DOHH2 (cell line): ENCODE data around the gene P4HB.

Source experiments
- H3F3A ChIP-seq: fragments of 200-600 bp; sonication (generic), shearing (Covaris generic); 2 replicates; pipeline ENCODE4 v1.6.0; 2016; ENCODE audit warnings: antibody characterized with exemption, mild to moderate bottlenecking; ENCODE audit not compliant: control insufficient read depth, insufficient read depth
- H3K27ac ChIP-seq: fragments of 200-600 bp; sonication (generic); 2 replicates; pipeline ENCODE4 v1.5.1; 2014; ENCODE audit warnings: low read depth, mild to moderate bottlenecking, low read length, moderate library complexity
- H3K27me3 ChIP-seq: fragments of 200-600 bp; sonication (generic); 2 replicates; pipeline ENCODE4 v1.6.1; 2014; ENCODE audit warnings: mild to moderate bottlenecking, low read length, mixed read lengths; ENCODE audit not compliant: control insufficient read depth
- H3K36me3 ChIP-seq: fragments of 200-600 bp; sonication (generic); 2 replicates; pipeline ENCODE4 v1.6.1; 2014; ENCODE audit warnings: mild to moderate bottlenecking, low read length, moderate library complexity, mixed read lengths; ENCODE audit not compliant: control insufficient read depth
- H3K4me1 ChIP-seq: fragments of 200-600 bp; sonication (generic); 2 replicates; pipeline ENCODE4 v1.6.1; 2014; ENCODE audit warnings: mild to moderate bottlenecking, low read length, mixed read lengths; ENCODE audit not compliant: control insufficient read depth
- H3K4me2 ChIP-seq: fragments of 200-600 bp; sonication (generic); 2 replicates; pipeline ENCODE4 v1.6.0; 2014; ENCODE audit warnings: mild to moderate bottlenecking, low read length, moderate library complexity
- H3K4me3 ChIP-seq: fragments of 200-600 bp; sonication (generic); 2 replicates; pipeline ENCODE4 v1.5.1; 2014; ENCODE audit warnings: mild to moderate bottlenecking, low read length, mixed read lengths
- H3K79me2 ChIP-seq: fragments of 200-600 bp; sonication (generic); 2 replicates; pipeline ENCODE4 v1.6.1; 2014; ENCODE audit warnings: mild to moderate bottlenecking, low read length, mixed read lengths; ENCODE audit not compliant: control insufficient read depth
- H3K9me2 ChIP-seq: fragments of 200-600 bp; sonication (generic); replicated peaks from 2 replicates; pipeline ENCODE4 v1.6.1; 2014; ENCODE audit warnings: mild to moderate bottlenecking, low read length, mixed read lengths; ENCODE audit not compliant: control insufficient read depth
- H3K9me3 ChIP-seq: fragments of 200-600 bp; sonication (generic); 2 replicates; pipeline ENCODE4 v1.6.1; 2014; ENCODE audit warnings: antibody characterized with exemption, low read length, mixed read lengths; ENCODE audit not compliant: control insufficient read depth, insufficient read depth
- H4K20me1 ChIP-seq: fragments of 200-600 bp; sonication (generic); 2 replicates; pipeline ENCODE4 v1.6.0; 2014; ENCODE audit warnings: low read depth, mild to moderate bottlenecking, antibody characterized with exemption, low read length, moderate library complexity; ENCODE audit not compliant: control insufficient read depth, insufficient read depth
- EZH2phosphoT487 ChIP-seq: fragments of 200-600 bp; sonication (generic); IDR thresholded peaks from 2 replicates; pipeline ENCODE4 v1.6.1; 2017; ENCODE audit warnings: borderline replicate concordance, mild to moderate bottlenecking, antibody characterized with exemption, low read length, moderate library complexity, mixed read lengths
- TF ChIP-seq, protein P1 (sequence below): fragments of 200-600 bp; sonication (generic); IDR thresholded peaks from one replicate; pipeline ENCODE4 v1.5.1; 2014; ENCODE audit warnings: antibody characterized with exemption, mild to moderate bottlenecking, low read depth, low read length; ENCODE audit not compliant: poor library complexity, severe bottlenecking

The P4HB gene

DNA sequence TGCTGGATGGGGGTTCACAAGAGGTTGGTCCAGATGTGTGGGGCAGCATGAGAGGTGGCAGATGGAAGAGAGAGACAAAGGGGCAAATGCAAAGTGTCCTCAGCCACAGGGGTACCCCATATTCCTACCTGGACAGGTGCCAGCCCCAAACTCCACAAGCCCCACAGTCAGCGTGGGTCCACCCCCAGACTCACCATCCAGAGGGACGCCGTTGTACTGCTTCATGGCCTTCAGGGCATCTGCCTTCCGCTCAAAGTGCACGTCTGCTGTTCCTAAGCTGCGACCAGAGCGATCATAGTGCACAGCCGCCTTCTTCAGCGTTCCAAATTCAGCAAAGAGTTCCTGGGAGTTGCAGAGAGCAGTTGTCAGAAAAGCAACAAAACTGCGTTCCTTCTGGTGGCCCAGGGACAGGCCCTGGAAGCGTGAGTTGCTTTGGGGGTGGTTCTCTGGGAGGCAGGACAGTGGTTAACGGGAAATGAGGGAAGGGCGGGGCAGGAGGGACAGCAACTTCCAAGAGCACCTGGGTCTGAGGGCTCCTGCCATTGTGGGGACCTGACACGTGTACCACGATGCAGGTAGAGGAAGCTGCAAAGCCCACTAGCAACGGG lies 28.8 kb upstream of the P4HB start:
- Histone ChIP-seq H3K4me3 (no peak overlapping the region), H3K9me3 (no peaks in the 10 kb centered on the region), H3K27ac (no peak overlapping the region), H4K20me1 (peaks cover 9% of the 10 kb centered on the region), H3K4me2 (peak overlapping the region; percentile 93), H3K79me2 (peaks cover 92% of the 10 kb centered on the region), H3K27me3 (no peaks in the 10 kb centered on the region), H3K36me3 (peaks cover 78% of the 10 kb centered on the region), H3K4me1 (peaks cover 33% of the 10 kb centered on the region), H3K9me2 (no peaks in the 10 kb centered on the region), H3F3A (peaks cover 16% of the 10 kb centered on the region)
- no peak for TF ChIP-seq EZH2phosphoT487
- TF ChIP-seq, protein P1, sequence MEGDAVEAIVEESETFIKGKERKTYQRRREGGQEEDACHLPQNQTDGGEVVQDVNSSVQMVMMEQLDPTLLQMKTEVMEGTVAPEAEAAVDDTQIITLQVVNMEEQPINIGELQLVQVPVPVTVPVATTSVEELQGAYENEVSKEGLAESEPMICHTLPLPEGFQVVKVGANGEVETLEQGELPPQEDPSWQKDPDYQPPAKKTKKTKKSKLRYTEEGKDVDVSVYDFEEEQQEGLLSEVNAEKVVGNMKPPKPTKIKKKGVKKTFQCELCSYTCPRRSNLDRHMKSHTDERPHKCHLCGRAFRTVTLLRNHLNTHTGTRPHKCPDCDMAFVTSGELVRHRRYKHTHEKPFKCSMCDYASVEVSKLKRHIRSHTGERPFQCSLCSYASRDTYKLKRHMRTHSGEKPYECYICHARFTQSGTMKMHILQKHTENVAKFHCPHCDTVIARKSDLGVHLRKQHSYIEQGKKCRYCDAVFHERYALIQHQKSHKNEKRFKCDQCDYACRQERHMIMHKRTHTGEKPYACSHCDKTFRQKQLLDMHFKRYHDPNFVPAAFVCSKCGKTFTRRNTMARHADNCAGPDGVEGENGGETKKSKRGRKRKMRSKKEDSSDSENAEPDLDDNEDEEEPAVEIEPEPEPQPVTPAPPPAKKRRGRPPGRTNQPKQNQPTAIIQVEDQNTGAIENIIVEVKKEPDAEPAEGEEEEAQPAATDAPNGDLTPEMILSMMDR, result no peak

DNA sequence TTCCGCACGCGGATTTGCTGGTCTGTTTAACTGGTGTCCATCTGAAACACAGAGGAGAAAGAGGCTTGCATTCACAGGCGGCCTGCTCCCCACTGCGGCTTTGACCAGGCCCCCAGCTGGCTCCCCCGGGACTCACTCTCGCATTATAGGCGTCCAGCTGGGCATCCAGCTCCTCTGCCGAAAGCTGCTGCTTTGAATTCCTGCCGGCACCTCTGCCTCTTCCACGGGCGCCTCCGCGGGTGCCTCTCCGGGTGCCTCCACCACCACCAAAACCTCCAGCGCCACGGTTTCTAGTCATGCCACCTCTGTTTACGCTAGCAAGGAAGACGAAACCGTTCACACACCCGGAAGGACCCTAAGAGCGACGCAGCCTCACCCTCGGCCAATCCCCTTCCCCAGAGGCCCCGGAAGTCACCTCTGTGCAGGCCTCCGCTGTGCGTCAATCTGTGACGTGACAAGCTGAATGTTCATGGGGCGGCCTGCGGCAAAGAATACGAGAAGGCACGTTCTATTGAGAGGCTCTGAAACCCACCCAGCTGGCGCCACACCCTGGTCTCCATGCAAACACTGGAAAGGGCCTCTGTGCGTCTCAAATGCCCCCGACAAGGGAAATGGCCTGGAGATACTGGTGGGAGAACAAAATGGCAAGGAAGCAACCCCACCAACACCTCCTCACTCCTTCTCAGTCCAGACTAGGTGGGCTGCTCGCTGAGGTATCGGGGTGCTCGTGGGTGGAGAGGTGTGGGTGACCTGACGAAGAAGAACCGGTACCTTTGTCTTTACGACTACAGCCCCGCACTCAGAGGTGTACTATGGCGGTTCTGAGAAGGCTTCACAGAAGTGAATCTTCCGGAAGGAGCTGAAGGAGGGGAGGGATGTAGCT lies 28.0 kb upstream of the P4HB start:
- Histone ChIP-seq H3F3A (peaks cover 15% of the 10 kb centered on the region), H3K27me3 (no peaks in the 10 kb centered on the region), H3K4me1 (peaks cover 26% of the 10 kb centered on the region), H3K4me3 (no peak overlapping the region), H3K79me2 (peaks cover 88% of the 10 kb centered on the region), H3K9me3 (no peaks in the 10 kb centered on the region), H4K20me1 (peaks cover 9% of the 10 kb centered on the region), H3K27ac (no peak overlapping the region), H3K4me2 (0 out of 2 replicates have a peak overlapping the region, but pooled peaks have one; percentile 93), H3K9me2 (no peaks in the 10 kb centered on the region), H3K36me3 (peaks cover 79% of the 10 kb centered on the region)
- no peak for TF ChIP-seq EZH2phosphoT487
- TF ChIP-seq, protein P1, result no peak

DNA sequence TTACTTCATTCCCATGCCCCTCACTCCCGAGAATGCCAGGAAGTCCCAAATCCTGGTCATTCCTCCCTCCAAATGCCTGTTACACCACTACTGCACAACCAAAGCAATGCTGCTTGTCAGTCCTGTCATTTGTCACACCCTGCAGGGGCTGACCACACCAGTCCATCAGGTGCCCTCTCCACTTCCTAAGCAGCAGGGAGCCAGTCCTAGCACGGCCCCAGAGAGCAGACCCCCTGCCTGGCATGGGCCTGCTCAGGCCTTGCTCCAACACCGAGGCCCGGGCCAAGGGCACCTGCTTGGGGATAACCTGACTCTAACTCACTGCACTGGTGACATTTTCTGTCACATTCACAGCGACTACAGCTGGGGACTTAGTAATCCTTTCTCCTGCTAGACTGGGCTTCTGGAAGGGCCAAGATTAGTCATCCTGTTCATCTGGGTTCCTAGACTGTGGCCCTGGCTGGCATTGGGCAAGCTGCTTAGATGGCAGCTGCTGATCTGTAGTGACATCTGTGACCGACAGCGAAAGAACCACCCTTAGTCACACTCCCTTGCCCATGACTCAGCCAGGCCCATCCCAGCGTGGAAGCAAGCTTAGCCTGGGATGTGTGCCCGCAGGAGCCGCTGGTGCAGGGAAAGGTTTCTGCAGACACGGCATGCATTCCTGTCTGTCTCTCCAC lies 25.7 kb upstream of the P4HB start:
- TF ChIP-seq EZH2phosphoT487, result no peak
- TF ChIP-seq, protein P1, result no peak
- Histone ChIP-seq H3K79me2 (peaks cover 74% of the 10 kb centered on the region), H3K9me3 (no peaks in the 10 kb centered on the region), H3K27me3 (no peaks in the 10 kb centered on the region), H3K9me2 (no peaks in the 10 kb centered on the region), H3K4me1 (peaks cover 16% of the 10 kb centered on the region), H3K4me2 (no peak overlapping the region), H3F3A (peaks cover 14% of the 10 kb centered on the region), H3K4me3 (no peak overlapping the region), H3K36me3 (peaks cover 91% of the 10 kb centered on the region), H3K27ac (no peak overlapping the region), H4K20me1 (peaks cover 9% of the 10 kb centered on the region)
